NT2/D1 (cell line): ENCODE results near the gene PNPLA7.

Experiments used
- YY1 ChIP-seq: IDR thresholded peaks from 2 replicates; pipeline ENCODE4 v1.6.1; 2011; ENCODE audit not compliant: insufficient read length, insufficient read depth
- ZNF274 ChIP-seq: IDR thresholded peaks from 2 replicates; pipeline ENCODE4 v1.6.1; 2011; ENCODE audit warnings: mild to moderate bottlenecking, low read depth, low read length

GRCh38 chr9:137579259-137579604 is 29.0 kb upstream of the PNPLA7 start:
- TF ChIP-seq YY1 (no peak), ZNF274 (no peak)
